Cardiac muscle cell (in vitro differentiated cells and primary cell): ENCODE measurements around the gene RIOK2. TPM values are rescaled to one million over a fixed set of nuclear protein-coding genes. Genes with fewer than 3 reads are reported as not detected.

ENCODE experiments used
- DNase-seq, 2 donors: peaks; one replicate each; pipeline versions ENCODE4 v3.0.0 to v3.0.0-alpha.2; 2010 to 2017; ENCODE audit warnings: low read depth in 1 of 2, low spot score in 1 of 2
- H3K27ac ChIP-seq: fragments of 200-600 bp; sonication (generic); 2 replicates; pipeline ENCODE4 v1.5.1; 2016
- H3K27me3 ChIP-seq: fragments of 200-600 bp; sonication (generic); 2 replicates; pipeline ENCODE4 v1.6.0; 2016; ENCODE audit warnings: control low read depth
- H3K36me3 ChIP-seq: fragments of 200-600 bp; sonication (generic); 2 replicates; pipeline ENCODE4 v1.5.1; 2016; ENCODE audit warnings: control low read depth
- H3K4me1 ChIP-seq: fragments of 200-600 bp; sonication (generic); 2 replicates; pipeline ENCODE4 v1.8.1; 2017; ENCODE audit warnings: low read depth, mild to moderate bottlenecking, mixed run types
- H3K4me3 ChIP-seq: fragments of 200-600 bp; sonication (generic); 2 replicates; pipeline ENCODE4 v1.5.1; 2016; ENCODE audit warnings: mild to moderate bottlenecking
- H3K9me3 ChIP-seq: fragments of 200-600 bp; sonication (generic); 2 replicates; pipeline ENCODE4 v1.5.1; 2017; ENCODE audit warnings: low read depth, mild to moderate bottlenecking, control low read depth
- CTCF ChIP-seq: IDR thresholded peaks from 2 replicates; pipeline ENCODE4 v1.5.1; 2012; ENCODE audit warnings: low read depth, mild to moderate bottlenecking, low read length
- polyA plus RNA-seq: library from polyadenylated mRNA; unstranded; fragments of >200 nt; fragmentation: Nextera tagmentation; extraction: Ambion mirVana; gene quantifications from 2 replicates; pipeline ENCODE4 v1.2.1, GENCODE V29; 2016
- total RNA-seq: library from RNA; depleted of rRNA; stranded (reverse); fragments of >200 nt; gene quantifications from 2 replicates; pipeline ENCODE4 v1.2.3, GENCODE V29; 2016

Gene RIOK2
- total and polyA plus RNA-seq, 2 experiments from 2014 or later, result 23.6 to 26.4 TPM

- TF ChIP-seq CTCF, result no peak
- Histone ChIP-seq H3K9me3 (no peaks in the 10 kb centered on the region), H3K36me3 (no peaks in the 10 kb centered on the region), H3K4me1 (no peaks in the 10 kb centered on the region), H3K27me3 (no peaks in the 10 kb centered on the region), H3K27ac (no peak overlapping the region), H3K4me3 (no peak overlapping the region)
- peak in 1 of 2 donors; percentile 12 for DNase-seq
Observed at GRCh38 chr5:97224112-97224750, 41.2 kb upstream of the RIOK2 start.

GRCh38 chr5:97223596-97223995 is 40.5 kb upstream of the RIOK2 start:
- H3K4me1 ChIP-seq, result no peaks in the 10 kb centered on the region

GRCh38 chr5:97209343-97209742 is 26.3 kb upstream of the RIOK2 start:
- Histone ChIP-seq H3K27ac (no peak overlapping the region), H3K4me3 (no peak overlapping the region), H3K4me1 (no peaks in the 10 kb centered on the region), H3K36me3 (no peaks in the 10 kb centered on the region), H3K27me3 (no peaks in the 10 kb centered on the region), H3K9me3 (no peaks in the 10 kb centered on the region)
- no peak for DNase-seq
- TF ChIP-seq CTCF, result no peak

More at GRCh38 chr5:97223596-97223995, 40.5 kb upstream of the RIOK2 start:
- H3K27ac ChIP-seq, result no peak overlapping the region
- no peaks in the 10 kb centered on the region for H3K9me3 ChIP-seq
- H3K27me3 ChIP-seq, result no peaks in the 10 kb centered on the region
- TF ChIP-seq CTCF, result no peak
- no peaks in the 10 kb centered on the region for H3K36me3 ChIP-seq
- no peak overlapping the region for H3K4me3 ChIP-seq
- no peak for DNase-seq

DNA sequence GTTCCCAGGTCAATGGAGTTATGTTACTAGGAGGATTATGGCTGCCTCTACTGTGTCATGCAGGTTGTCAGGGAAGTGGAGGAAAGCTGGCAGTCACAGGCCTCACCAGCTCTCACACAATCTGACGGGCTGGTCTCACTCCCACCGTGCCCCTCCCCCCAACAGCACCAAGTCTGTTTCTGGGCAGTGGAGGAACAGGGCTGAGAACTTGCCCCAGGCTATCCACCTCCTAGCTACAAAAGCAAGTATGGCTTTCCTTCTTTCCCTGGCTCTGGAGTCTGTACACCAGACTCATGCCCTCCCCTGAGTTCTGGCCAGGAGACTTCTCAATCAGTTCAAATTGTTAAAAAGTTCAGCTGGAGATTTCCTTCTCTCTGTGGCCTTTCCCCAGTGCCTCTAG is 25.7 kb upstream of the RIOK2 start:
- no peak overlapping the region for H3K27ac ChIP-seq
- no peaks in the 10 kb centered on the region for H3K4me1 ChIP-seq
- no peaks in the 10 kb centered on the region for H3K36me3 ChIP-seq
- no peak for TF ChIP-seq CTCF
- no peak for DNase-seq
- H3K4me3 ChIP-seq, result no peak overlapping the region
- H3K9me3 ChIP-seq, result no peaks in the 10 kb centered on the region
- H3K27me3 ChIP-seq, result no peaks in the 10 kb centered on the region

DNA sequence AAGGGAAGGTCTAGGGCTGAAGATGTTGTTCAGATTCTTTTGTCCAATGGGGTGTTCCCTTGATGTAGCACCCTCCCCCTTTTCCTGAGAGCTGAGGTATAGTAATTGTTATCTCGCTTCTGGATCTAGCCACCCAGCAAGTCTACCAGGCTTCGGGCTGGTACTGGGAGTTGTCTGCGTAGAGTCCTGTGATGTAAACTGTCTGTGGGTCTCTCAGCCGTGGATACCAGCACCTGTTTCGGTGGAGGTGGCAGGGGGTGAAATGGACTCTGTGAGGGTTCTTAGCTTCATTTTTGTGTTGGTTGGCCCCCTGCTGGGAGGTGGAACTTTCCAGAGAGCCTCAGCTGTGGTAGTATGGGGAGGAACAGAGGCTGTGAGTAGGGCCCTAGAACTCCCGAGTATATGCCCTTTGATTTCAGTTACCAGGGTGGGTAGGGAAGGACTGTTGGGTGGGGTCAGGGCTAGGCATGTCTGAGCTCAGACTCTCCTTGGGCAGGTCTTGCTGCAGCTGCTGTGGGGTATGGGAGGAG is 25.2 kb upstream of the RIOK2 start:
- no peaks in the 10 kb centered on the region for H3K36me3 ChIP-seq
- H3K27me3 ChIP-seq, result no peaks in the 10 kb centered on the region
- H3K9me3 ChIP-seq, result no peaks in the 10 kb centered on the region
- H3K4me1 ChIP-seq, result no peaks in the 10 kb centered on the region
- no peak for DNase-seq
- H3K27ac ChIP-seq, result no peak overlapping the region
- no peak overlapping the region for H3K4me3 ChIP-seq
- no peak for TF ChIP-seq CTCF
